ENCODE measurements around the gene MYRF. TPM values are rescaled to one million over a fixed set of nuclear protein-coding genes. Genes with fewer than 3 reads are reported as not detected.

MYRF gene
- total RNA-seq, 1 donor from 2014 or later: 39.5 TPM

DNA sequence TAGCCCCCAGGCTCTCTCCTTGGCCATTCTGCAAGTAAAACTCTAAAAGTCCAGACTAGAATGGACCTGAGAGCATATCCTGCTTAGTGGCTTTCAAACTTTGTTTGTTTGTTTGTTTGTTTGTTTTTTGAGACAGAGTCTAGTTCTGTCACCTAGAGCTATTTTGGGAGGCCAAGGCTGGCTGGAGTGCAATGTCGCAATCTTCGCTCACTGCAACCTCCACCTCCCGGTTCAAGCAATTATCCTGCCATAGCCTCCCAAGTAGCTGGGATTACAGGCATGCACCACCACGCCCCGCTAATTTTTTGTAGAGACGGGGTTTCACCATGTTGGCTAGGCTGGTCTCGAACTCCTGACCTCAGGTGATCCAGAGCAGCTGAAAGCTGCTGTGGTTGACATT is 43.3 kb upstream of the MYRF start:
- Histone ChIP-seq H3K27ac (ENCODE audit: low read depth, low read length) (no peak overlapping the region), H3K79me2 (ENCODE audit: insufficient read depth, low read length) (peaks cover 3% of the 10 kb centered on the region), H3K36me3 (ENCODE audit: insufficient read depth, low read length) (no peaks in the 10 kb centered on the region), H3K4me2 (ENCODE audit: low read length) (no peak overlapping the region), H3K9me3 (ENCODE audit: insufficient read depth, low read depth, low read length) (no peaks in the 10 kb centered on the region), H3K4me3 (ENCODE audit: insufficient read depth, low read depth, low read length) (no peak overlapping the region), H3K4me1 (ENCODE audit: insufficient read depth, low read length) (no peaks in the 10 kb centered on the region), H2AFZ (ENCODE audit: low read depth, low read length) (no peak overlapping the region), H4K20me1 (ENCODE audit: insufficient read depth, low read length) (peaks cover 47% of the 10 kb centered on the region), H3K9ac (ENCODE audit: low read length) (no peak overlapping the region), H3K27me3 (ENCODE audit: insufficient read depth, low read length) (no peaks in the 10 kb centered on the region)
- no peak overlapping the region for H3K4me3 Mint-ChIP-seq (ENCODE audit: unreplicated experiment)
- FAIRE-seq (no peak), DNase-seq (ENCODE audit: low read depth) (no peak)
- H3K4me1 Mint-ChIP-seq (ENCODE audit: low read depth, unreplicated experiment): peaks cover 4% of the 10 kb centered on the region
- no peaks in the 10 kb centered on the region for H3K36me3 Mint-ChIP-seq (ENCODE audit: low read depth, unreplicated experiment)
- no peak for TF ChIP-seq CTCF (IDR thresholded peaks at IDR 0.05; ENCODE audit: insufficient read depth, low read depth, low read length)
- TF ChIP-seq EZH2 (IDR thresholded peaks at IDR 0.05; ENCODE audit: insufficient read depth, low read length): no peak
- H3K27me3 Mint-ChIP-seq (ENCODE audit: low read depth, unreplicated experiment): peaks cover 37% of the 10 kb centered on the region
- no peak overlapping the region for H3K27ac Mint-ChIP-seq (ENCODE audit: unreplicated experiment)
- H3K9me3 Mint-ChIP-seq (ENCODE audit: unreplicated experiment): no peaks in the 10 kb centered on the region

GRCh38 chr11:61709572-61709971 is 42.9 kb upstream of the MYRF start:
- peaks cover 4% of the 10 kb centered on the region for H3K4me1 Mint-ChIP-seq (ENCODE audit: low read depth, unreplicated experiment)
- Histone ChIP-seq H2AFZ (ENCODE audit: low read depth, low read length) (no peak overlapping the region), H3K79me2 (ENCODE audit: insufficient read depth, low read length) (peaks cover 3% of the 10 kb centered on the region), H3K9ac (ENCODE audit: low read length) (no peak overlapping the region), H4K20me1 (ENCODE audit: insufficient read depth, low read length) (peaks cover 43% of the 10 kb centered on the region), H3K4me3 (ENCODE audit: insufficient read depth, low read depth, low read length) (no peak overlapping the region), H3K9me3 (ENCODE audit: insufficient read depth, low read depth, low read length) (no peaks in the 10 kb centered on the region), H3K4me2 (ENCODE audit: low read length) (no peak overlapping the region), H3K36me3 (ENCODE audit: insufficient read depth, low read length) (no peaks in the 10 kb centered on the region), H3K4me1 (ENCODE audit: insufficient read depth, low read length) (no peaks in the 10 kb centered on the region), H3K27me3 (ENCODE audit: insufficient read depth, low read length) (no peaks in the 10 kb centered on the region), H3K27ac (ENCODE audit: low read depth, low read length) (no peak overlapping the region)
- no peak overlapping the region for H3K4me3 Mint-ChIP-seq (ENCODE audit: unreplicated experiment)
- peaks cover 37% of the 10 kb centered on the region for H3K27me3 Mint-ChIP-seq (ENCODE audit: low read depth, unreplicated experiment)
- FAIRE-seq (no peak), DNase-seq (ENCODE audit: low read depth) (no peak)
- no peaks in the 10 kb centered on the region for H3K9me3 Mint-ChIP-seq (ENCODE audit: unreplicated experiment)
- no peak overlapping the region for H3K27ac Mint-ChIP-seq (ENCODE audit: unreplicated experiment)
- TF ChIP-seq EZH2 (IDR thresholded peaks at IDR 0.05; ENCODE audit: insufficient read depth, low read length): no peak
- TF ChIP-seq CTCF (IDR thresholded peaks at IDR 0.05; ENCODE audit: insufficient read depth, low read depth, low read length): no peak
- no peaks in the 10 kb centered on the region for H3K36me3 Mint-ChIP-seq (ENCODE audit: low read depth, unreplicated experiment)

DNA sequence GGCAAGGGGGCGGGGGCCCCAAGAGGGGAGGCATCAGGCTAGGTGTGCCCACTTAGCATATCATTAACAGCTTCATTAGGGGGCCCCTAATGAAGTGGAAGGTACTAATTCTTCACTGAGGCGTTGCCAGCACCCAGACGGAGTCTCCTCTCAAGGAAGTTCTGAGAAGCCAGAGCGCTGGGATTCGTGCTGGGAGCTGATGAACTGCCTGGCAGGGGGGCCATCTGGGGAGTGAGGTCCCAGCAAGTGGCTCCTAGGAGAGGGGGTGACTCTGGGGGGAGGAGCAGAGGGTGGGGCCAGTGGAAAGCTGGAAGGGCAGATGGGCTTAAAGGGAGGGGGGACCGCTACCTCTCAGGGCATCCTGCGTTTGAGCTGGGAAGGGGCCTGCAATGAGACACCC is 42.4 kb upstream of the MYRF start:
- Mint-ChIP-seq H3K27ac (ENCODE audit: unreplicated experiment) (no peak overlapping the region), H3K4me1 (ENCODE audit: low read depth, unreplicated experiment) (peaks cover 4% of the 10 kb centered on the region), H3K4me3 (ENCODE audit: unreplicated experiment) (no peak overlapping the region), H3K27me3 (ENCODE audit: low read depth, unreplicated experiment) (peaks cover 40% of the 10 kb centered on the region), H3K36me3 (ENCODE audit: low read depth, unreplicated experiment) (no peaks in the 10 kb centered on the region), H3K9me3 (ENCODE audit: unreplicated experiment) (no peaks in the 10 kb centered on the region)
- DNase-seq (ENCODE audit: low read depth) (no peak), FAIRE-seq (no peak)
- Histone ChIP-seq H2AFZ (ENCODE audit: low read depth, low read length) (no peak overlapping the region), H4K20me1 (ENCODE audit: insufficient read depth, low read length) (peaks cover 40% of the 10 kb centered on the region), H3K9ac (ENCODE audit: low read length) (no peak overlapping the region), H3K4me1 (ENCODE audit: insufficient read depth, low read length) (no peaks in the 10 kb centered on the region), H3K4me2 (ENCODE audit: low read length) (no peak overlapping the region), H3K27ac (ENCODE audit: low read depth, low read length) (no peak overlapping the region), H3K79me2 (ENCODE audit: insufficient read depth, low read length) (peaks cover 3% of the 10 kb centered on the region), H3K27me3 (ENCODE audit: insufficient read depth, low read length) (no peaks in the 10 kb centered on the region), H3K9me3 (ENCODE audit: insufficient read depth, low read depth, low read length) (no peaks in the 10 kb centered on the region), H3K36me3 (ENCODE audit: insufficient read depth, low read length) (no peaks in the 10 kb centered on the region), H3K4me3 (ENCODE audit: insufficient read depth, low read depth, low read length) (no peak overlapping the region)
- TF ChIP-seq CTCF (IDR thresholded peaks at IDR 0.05; ENCODE audit: insufficient read depth, low read depth, low read length) (no peak), EZH2 (IDR thresholded peaks at IDR 0.05; ENCODE audit: insufficient read depth, low read length) (no peak)
